Type B pancreatic cell (in vitro differentiated cells): ENCODE results near the gene CDC16. TPM values are rescaled to one million over a fixed set of nuclear protein-coding genes. Genes with fewer than 3 reads are reported as not detected.

Experiments
- DNase-seq: peaks from one replicate; pipeline ENCODE4 v3.0.0; 2021; ENCODE audit warnings: mixed read lengths; ENCODE audit not compliant: unreplicated experiment; ENCODE audit errors: extremely low spot score
- H3K27ac Mint-ChIP-seq: 2 replicates; pipeline ENCODE4 v1.8.0; 2021; ENCODE audit warnings: mild to moderate bottlenecking, mixed read lengths
- H3K27me3 Mint-ChIP-seq: 2 replicates; pipeline ENCODE4 v1.8.0; 2021; ENCODE audit warnings: mixed read lengths
- H3K36me3 Mint-ChIP-seq: 2 replicates; pipeline ENCODE4 v1.8.0; 2021; ENCODE audit warnings: mixed read lengths
- H3K4me1 Mint-ChIP-seq: one replicate; pipeline ENCODE4 v1.8.0; 2021; ENCODE audit warnings: mixed read lengths; ENCODE audit not compliant: unreplicated experiment
- H3K4me3 Mint-ChIP-seq: 2 replicates; pipeline ENCODE4 v1.8.0; 2021; ENCODE audit warnings: mild to moderate bottlenecking, mixed read lengths
- H3K9me3 Mint-ChIP-seq: 2 replicates; pipeline ENCODE4 v1.8.0; 2021; ENCODE audit warnings: mixed read lengths
- total RNA-seq: library from RNA; stranded (reverse); gene quantifications from 2 replicates; pipeline ENCODE4 v1.2.1, GENCODE V29; 2021; ENCODE audit warnings: low replicate concordance
- TF ChIP-seq, protein P1 (sequence below): fragments of 200-600 bp; sonication (generic); conservative IDR thresholded peaks from 2 replicates; pipeline ENCODE4 v1.5.0; 2021; ENCODE audit warnings: antibody characterized with exemption, mild to moderate bottlenecking

Gene CDC16
- total RNA-seq, 1 donor from 2014 or later, result 81.7 TPM

DNA sequence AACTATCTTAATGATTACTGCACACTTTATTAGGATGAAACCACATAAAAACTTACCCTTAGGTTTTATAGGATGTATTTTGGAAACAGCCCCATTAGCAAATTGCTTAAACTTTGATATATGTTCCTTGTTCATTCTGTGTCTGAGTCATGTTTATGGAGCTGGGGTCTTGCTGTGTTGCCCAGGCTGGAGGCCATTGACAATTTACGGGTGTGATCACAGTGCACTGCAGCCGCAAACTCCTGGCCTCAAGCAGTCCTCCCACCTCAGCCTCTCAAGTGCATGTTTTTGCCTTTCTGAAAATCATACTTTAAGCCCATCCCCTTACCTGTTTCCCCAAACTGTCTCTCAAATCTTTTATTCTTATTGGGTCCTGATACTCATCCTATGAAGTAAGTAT, 74.4 kb downstream of the CDC16 start:
- Mint-ChIP-seq H3K36me3 (peaks cover 3% of the 10 kb centered on the region), H3K9me3 (no peaks in the 10 kb centered on the region), H3K27ac (no peak overlapping the region), H3K4me1 (peaks cover 4% of the 10 kb centered on the region), H3K4me3 (no peak overlapping the region), H3K27me3 (no peaks in the 10 kb centered on the region)
- TF ChIP-seq, protein P1, sequence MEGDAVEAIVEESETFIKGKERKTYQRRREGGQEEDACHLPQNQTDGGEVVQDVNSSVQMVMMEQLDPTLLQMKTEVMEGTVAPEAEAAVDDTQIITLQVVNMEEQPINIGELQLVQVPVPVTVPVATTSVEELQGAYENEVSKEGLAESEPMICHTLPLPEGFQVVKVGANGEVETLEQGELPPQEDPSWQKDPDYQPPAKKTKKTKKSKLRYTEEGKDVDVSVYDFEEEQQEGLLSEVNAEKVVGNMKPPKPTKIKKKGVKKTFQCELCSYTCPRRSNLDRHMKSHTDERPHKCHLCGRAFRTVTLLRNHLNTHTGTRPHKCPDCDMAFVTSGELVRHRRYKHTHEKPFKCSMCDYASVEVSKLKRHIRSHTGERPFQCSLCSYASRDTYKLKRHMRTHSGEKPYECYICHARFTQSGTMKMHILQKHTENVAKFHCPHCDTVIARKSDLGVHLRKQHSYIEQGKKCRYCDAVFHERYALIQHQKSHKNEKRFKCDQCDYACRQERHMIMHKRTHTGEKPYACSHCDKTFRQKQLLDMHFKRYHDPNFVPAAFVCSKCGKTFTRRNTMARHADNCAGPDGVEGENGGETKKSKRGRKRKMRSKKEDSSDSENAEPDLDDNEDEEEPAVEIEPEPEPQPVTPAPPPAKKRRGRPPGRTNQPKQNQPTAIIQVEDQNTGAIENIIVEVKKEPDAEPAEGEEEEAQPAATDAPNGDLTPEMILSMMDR, result no peak
- no peak for DNase-seq

DNA sequence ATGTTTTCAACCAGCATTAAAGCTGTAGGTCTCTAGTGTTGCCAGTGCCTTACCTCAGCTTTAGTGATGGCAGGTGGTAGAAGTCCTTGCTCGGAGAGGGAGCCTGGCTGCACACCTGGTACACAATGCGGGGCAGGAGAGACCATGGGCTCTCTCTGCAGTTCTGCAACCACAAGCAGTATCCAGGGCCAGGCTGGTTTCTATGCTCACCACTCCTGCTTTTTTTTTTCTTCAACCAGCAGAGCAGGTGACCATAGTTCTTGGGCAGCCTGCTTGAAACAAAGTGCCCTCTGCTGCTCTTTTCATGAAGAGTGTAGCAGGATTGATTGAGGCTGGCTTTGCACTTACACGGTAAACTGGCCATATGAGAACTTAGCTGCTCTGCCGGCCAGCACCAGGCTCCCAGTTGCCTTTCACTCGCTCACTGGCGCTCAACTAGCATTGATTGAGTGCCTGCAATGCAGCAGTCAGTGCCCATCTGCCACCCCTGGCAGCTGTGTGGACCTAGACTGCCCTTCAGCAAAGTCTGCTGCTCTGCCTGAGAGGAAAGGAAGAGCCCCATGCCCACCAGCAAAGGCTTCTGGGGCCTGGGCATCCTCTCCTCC, 75.2 kb downstream of the CDC16 start:
- Mint-ChIP-seq H3K27me3 (no peaks in the 10 kb centered on the region), H3K27ac (no peak overlapping the region), H3K4me3 (no peak overlapping the region), H3K4me1 (peaks cover 5% of the 10 kb centered on the region), H3K9me3 (no peaks in the 10 kb centered on the region), H3K36me3 (peaks cover 3% of the 10 kb centered on the region)
- TF ChIP-seq, protein P1, result no peak
- no peak for DNase-seq

DNA sequence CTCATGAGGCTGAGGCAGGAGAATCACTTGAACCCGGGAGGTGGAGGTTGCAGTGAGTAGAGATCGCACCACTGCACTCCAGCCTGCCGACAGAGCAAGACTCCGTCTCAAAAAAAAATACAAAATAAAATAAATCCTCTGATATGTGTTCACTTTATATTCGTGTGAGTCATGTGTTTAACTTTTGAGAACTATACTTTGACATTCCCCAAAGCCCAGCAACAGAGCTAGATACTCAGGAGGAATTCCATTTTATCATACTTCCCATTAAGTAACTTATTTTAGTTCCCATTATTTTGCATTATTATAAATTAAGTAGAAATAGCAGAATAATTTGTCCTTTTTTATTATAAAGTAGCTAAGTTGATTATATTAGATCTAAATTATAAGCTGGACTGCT, 76.3 kb downstream of the CDC16 start:
- H3K4me1 Mint-ChIP-seq, result peaks cover 12% of the 10 kb centered on the region
- DNase-seq, result no peak
- H3K36me3 Mint-ChIP-seq, result peaks cover 7% of the 10 kb centered on the region
- H3K9me3 Mint-ChIP-seq, result no peaks in the 10 kb centered on the region
- H3K4me3 Mint-ChIP-seq, result no peak overlapping the region
- TF ChIP-seq, protein P1, result no peak
- H3K27ac Mint-ChIP-seq, result no peak overlapping the region
- H3K27me3 Mint-ChIP-seq, result no peaks in the 10 kb centered on the region

DNA sequence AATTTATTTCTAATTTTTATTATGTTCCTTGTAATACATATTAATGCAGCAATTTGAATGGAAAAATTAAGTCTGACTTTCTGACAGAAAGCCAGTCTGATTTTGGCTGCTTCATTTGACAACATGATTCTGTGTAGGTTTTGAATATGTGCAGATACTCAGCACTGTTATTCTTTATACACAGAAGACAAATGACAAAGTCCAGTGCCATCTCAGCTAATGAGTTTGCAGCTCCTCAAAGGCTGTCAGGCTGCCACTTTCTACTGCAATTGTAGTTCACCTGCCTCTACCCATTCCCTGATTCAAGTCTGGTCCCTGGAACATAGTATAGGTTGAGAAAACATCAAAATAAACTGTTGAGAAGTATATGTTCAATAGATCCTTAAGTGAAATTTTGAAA, 76.7 kb downstream of the CDC16 start:
- TF ChIP-seq, protein P1, result no peak
- H3K9me3 Mint-ChIP-seq, result no peaks in the 10 kb centered on the region
- H3K36me3 Mint-ChIP-seq, result peaks cover 7% of the 10 kb centered on the region
- H3K4me1 Mint-ChIP-seq, result peaks cover 12% of the 10 kb centered on the region
- DNase-seq, result no peak
- H3K4me3 Mint-ChIP-seq, result no peak overlapping the region
- H3K27me3 Mint-ChIP-seq, result no peaks in the 10 kb centered on the region
- H3K27ac Mint-ChIP-seq, result no peak overlapping the region

- no peaks in the 10 kb centered on the region for H3K27me3 Mint-ChIP-seq
- peaks cover 7% of the 10 kb centered on the region for H3K36me3 Mint-ChIP-seq
- TF ChIP-seq, protein P1, result no peak
- no peaks in the 10 kb centered on the region for H3K9me3 Mint-ChIP-seq
- no peak overlapping the region for H3K4me3 Mint-ChIP-seq
- peaks cover 12% of the 10 kb centered on the region for H3K4me1 Mint-ChIP-seq
- no peak for DNase-seq
- H3K27ac Mint-ChIP-seq, result no peak overlapping the region
These were observed 77.2 kb downstream of the CDC16 start for GRCh38 chr13:114311908-114312307.
